Endothelial cell (in vitro differentiated cells): ENCODE data around the gene KBTBD13. TPM values are rescaled to one million over a fixed set of nuclear protein-coding genes. Genes with fewer than 3 reads are reported as not detected.

ENCODE experiments used
- DNase-seq: peaks from one replicate; pipeline ENCODE4 v3.0.0; 2021; ENCODE audit warnings: low spot score
- H3K27ac Mint-ChIP-seq: one replicate; pipeline ENCODE4 v1.8.0; 2021; ENCODE audit warnings: mixed read lengths, inconsistent platforms; ENCODE audit not compliant: unreplicated experiment
- H3K27me3 Mint-ChIP-seq: one replicate; pipeline ENCODE4 v1.8.0; 2021; ENCODE audit warnings: mild to moderate bottlenecking, moderate library complexity, mixed read lengths, inconsistent platforms; ENCODE audit not compliant: unreplicated experiment
- H3K36me3 Mint-ChIP-seq: one replicate; pipeline ENCODE4 v1.8.0; 2021; ENCODE audit warnings: mild to moderate bottlenecking, low read depth, mixed read lengths, inconsistent platforms; ENCODE audit not compliant: unreplicated experiment
- H3K4me1 Mint-ChIP-seq: one replicate; pipeline ENCODE4 v1.8.0; 2021; ENCODE audit warnings: mild to moderate bottlenecking, mixed read lengths, inconsistent platforms; ENCODE audit not compliant: unreplicated experiment
- H3K4me3 Mint-ChIP-seq: one replicate; pipeline ENCODE4 v1.8.0; 2021; ENCODE audit warnings: mild to moderate bottlenecking, mixed read lengths, inconsistent platforms; ENCODE audit not compliant: unreplicated experiment
- H3K9me3 Mint-ChIP-seq: one replicate; pipeline ENCODE4 v1.8.0; 2021; ENCODE audit warnings: mixed read lengths, inconsistent platforms; ENCODE audit not compliant: unreplicated experiment
- CTCF ChIP-seq: fragments of 200-600 bp; sonication (generic); IDR thresholded peaks from one replicate; pipeline ENCODE4 v1.5.0; 2021; ENCODE audit warnings: antibody characterized with exemption; ENCODE audit not compliant: unreplicated experiment
- total RNA-seq: library from RNA; stranded (reverse); fragmentation: NEBNext Ultra II Directional; extraction: Animal tissue kit (Norgen Biotek cat#: 25700); gene quantifications from one replicate; pipeline ENCODE4 v1.2.1, GENCODE V29; 2021; ENCODE audit not compliant: unreplicated experiment

KBTBD13 gene
- total RNA-seq, 1 donor from 2014 or later, result not detected

GRCh38 chr15:65058394-65059368 is 17.9 kb upstream of the KBTBD13 start:
- Mint-ChIP-seq H3K9me3 (no peaks in the 10 kb centered on the region), H3K4me3 (no peak overlapping the region), H3K36me3 (no peaks in the 10 kb centered on the region), H3K27me3 (peaks cover 3% of the 10 kb centered on the region), H3K27ac (no peak overlapping the region), H3K4me1 (no peaks in the 10 kb centered on the region)
- DNase-seq, result no peak
- no peak for TF ChIP-seq CTCF

GRCh38 chr15:65059369-65059750 is 17.2 kb upstream of the KBTBD13 start:
- DNase-seq, result no peak

GRCh38 chr15:65059931-65060596 is 16.5 kb upstream of the KBTBD13 start:
- H3K36me3 Mint-ChIP-seq, result no peaks in the 10 kb centered on the region
- H3K4me1 Mint-ChIP-seq, result no peaks in the 10 kb centered on the region
- no peak overlapping the region for H3K27ac Mint-ChIP-seq
- H3K27me3 Mint-ChIP-seq, result peaks cover 3% of the 10 kb centered on the region
- no peak for DNase-seq
- no peak for TF ChIP-seq CTCF
- H3K4me3 Mint-ChIP-seq, result no peak overlapping the region
- no peaks in the 10 kb centered on the region for H3K9me3 Mint-ChIP-seq

More at GRCh38 chr15:65059369-65059750, 17.2 kb upstream of the KBTBD13 start:
- Mint-ChIP-seq H3K4me1 (no peaks in the 10 kb centered on the region), H3K9me3 (no peaks in the 10 kb centered on the region), H3K27me3 (peaks cover 3% of the 10 kb centered on the region), H3K4me3 (no peak overlapping the region), H3K27ac (no peak overlapping the region), H3K36me3 (no peaks in the 10 kb centered on the region)
- TF ChIP-seq CTCF, result no peak

GRCh38 chr15:65060641-65061397 is 15.7 kb upstream of the KBTBD13 start:
- Mint-ChIP-seq H3K4me1 (no peaks in the 10 kb centered on the region), H3K9me3 (no peaks in the 10 kb centered on the region), H3K27me3 (peaks cover under 1% of the 10 kb centered on the region), H3K36me3 (no peaks in the 10 kb centered on the region), H3K4me3 (no peak overlapping the region), H3K27ac (no peak overlapping the region)
- no peak for DNase-seq
- no peak for TF ChIP-seq CTCF
